GM12878 (cell line): ENCODE data around the gene TPRN. TPM values are rescaled to one million over a fixed set of nuclear protein-coding genes. Genes with fewer than 3 reads are reported as not detected.

Experiments
- CBFB ChIP-seq: IDR thresholded peaks from 2 replicates; pipeline ENCODE4 v1.6.1; 2016; ENCODE audit warnings: antibody characterized with exemption, low read depth
- CHD2 ChIP-seq: IDR thresholded peaks from 2 replicates; pipeline ENCODE4 v1.6.1; 2011; ENCODE audit warnings: low read depth, low read length, improper control_type of control experiment, borderline replicate concordance
- ELK1 ChIP-seq: IDR thresholded peaks from 2 replicates; pipeline ENCODE4 v1.6.1; 2012; ENCODE audit warnings: low read depth, low read length, improper control_type of control experiment
- GATAD2B ChIP-seq: fragments of 450-650 bp; conservative IDR thresholded peaks from 2 replicates; pipeline ENCODE4 v1.6.1; 2017; ENCODE audit warnings: low read depth, mild to moderate bottlenecking, moderate library complexity
- IKZF1 ChIP-seq: fragments of 450-650 bp; conservative IDR thresholded peaks from 2 replicates; pipeline ENCODE4 v1.6.1; 2017; ENCODE audit warnings: antibody characterized with exemption, mild to moderate bottlenecking
- IRF3 ChIP-seq: fragments of 450-650 bp; IDR thresholded peaks from 2 replicates; pipeline ENCODE4 v1.6.1; 2014; ENCODE audit warnings: mild to moderate bottlenecking
- LARP7 ChIP-seq: fragments of 450-650 bp; IDR thresholded peaks from 2 replicates; pipeline ENCODE4 v1.6.1; 2017; ENCODE audit warnings: mild to moderate bottlenecking
- MEF2A ChIP-seq: IDR thresholded peaks from 2 replicates; pipeline ENCODE4 v1.6.1; 2011; ENCODE audit warnings: low read depth, mild to moderate bottlenecking, low read length, moderate library complexity; ENCODE audit not compliant: insufficient read depth
- NRF1 ChIP-seq: conservative IDR thresholded peaks from 2 replicates; pipeline ENCODE4 v1.6.1; 2011; ENCODE audit warnings: mild to moderate bottlenecking, low read depth, low read length, improper control_type of control experiment
- PKNOX1 ChIP-seq: fragments of 450-650 bp; IDR thresholded peaks from 2 replicates; pipeline ENCODE4 v1.6.1; 2016; ENCODE audit warnings: mild to moderate bottlenecking
- POLR2A ChIP-seq: IDR thresholded peaks from 2 replicates; pipeline ENCODE4 v1.6.1; 2011; ENCODE audit warnings: low read depth, mild to moderate bottlenecking, low read length
- POLR2AphosphoS5 ChIP-seq: IDR thresholded peaks from 2 replicates; pipeline ENCODE4 v1.6.1; 2011; ENCODE audit warnings: mild to moderate bottlenecking, low read length, inconsistent platforms
- RB1 ChIP-seq: fragments of 450-650 bp; formaldehyde crosslinking; IDR thresholded peaks from 2 replicates; pipeline ENCODE4 v1.6.1; 2017; ENCODE audit warnings: mild to moderate bottlenecking, borderline replicate concordance
- SIN3A ChIP-seq: IDR thresholded peaks from 2 replicates; pipeline ENCODE4 v1.6.1; 2012; ENCODE audit warnings: low read depth, low read length, improper control_type of control experiment
- SPI1 ChIP-seq: IDR thresholded peaks from 2 replicates; pipeline ENCODE4 v1.6.1; 2011; ENCODE audit warnings: low read depth, mild to moderate bottlenecking, low read length, moderate library complexity, borderline replicate concordance; ENCODE audit not compliant: insufficient read depth
- SRF ChIP-seq, 2 experiments: IDR thresholded peaks; 2 replicates each; pipeline ENCODE4 v1.6.1; 2011; ENCODE audit warnings: low read depth in 2 of 2, low read length in 2 of 2, mild to moderate bottlenecking in 1 of 2, moderate library complexity in 1 of 2
- TAF1 ChIP-seq: IDR thresholded peaks from 2 replicates; pipeline ENCODE4 v1.6.1; 2011; ENCODE audit warnings: mild to moderate bottlenecking, low read depth, low read length, borderline replicate concordance
- ZNF384 ChIP-seq: IDR thresholded peaks from 2 replicates; pipeline ENCODE4 v1.6.1; 2012; ENCODE audit warnings: low read depth, mild to moderate bottlenecking, low read length, improper control_type of control experiment, borderline replicate concordance
- polyA plus RNA-seq, 11 experiments: library from polyadenylated mRNA; depleted of rRNA in 4 of 11; unstranded in 6 of 11; stranded (reverse) in 5 of 11; fragments of >200 nt; fragmentation: Nextera tagmentation in 4 of 11; fragmentation: Illumina TruSeq in 1 of 11; extraction: Ambion mirVana in 4 of 11; extraction: Trizol in 1 of 11; gene quantifications; 1 replicate in 1 of 11; 2 replicates in 10 of 11; pipeline versions ENCODE4 v1.2.1 to v1.2.3, GENCODE V29; 2011 to 2016; ENCODE audit warnings: inconsistent platforms in 2 of 11, missing spikeins in 2 of 11, low read depth in 1 of 11
- total RNA-seq, 4 experiments: library from RNA; depleted of rRNA in 3 of 4; stranded (reverse); fragments of >200 nt in 3 of 4; fragmentation: Illumina TruSeq in 1 of 4; extraction: Trizol in 1 of 4; gene quantifications; 2 replicates each; pipeline versions ENCODE4 v1.2.1 to v1.2.3, GENCODE V29; 2013 to 2021
- TF ChIP-seq, protein P1 (sequence below): fragments of 450-650 bp; conservative IDR thresholded peaks from 2 replicates; pipeline ENCODE4 v1.6.1; 2017; ENCODE audit warnings: mild to moderate bottlenecking, moderate library complexity
- TF ChIP-seq, protein P2 (sequence below): fragments of 450-650 bp; IDR thresholded peaks from 2 replicates; pipeline ENCODE4 v1.6.1; 2017; ENCODE audit warnings: mild to moderate bottlenecking, moderate library complexity

Gene TPRN
- total and polyA plus RNA-seq, 10 of the 15 experiments (the other 5 are each of a cell fraction or from before 2014, with no cell fraction given), result 0.18 to 19.5 (median 3.1) TPM

GRCh38 chr9:137223078-137223970 lies 22.8 kb upstream of the TPRN start (continued):
- no peak for TF ChIP-seq IRF3
- peak; percentile 68 for TF ChIP-seq NRF1
- TF ChIP-seq CBFB, result peak; percentile 50; the same call in 1 of the 2 replicates
- TF ChIP-seq, protein P1, sequence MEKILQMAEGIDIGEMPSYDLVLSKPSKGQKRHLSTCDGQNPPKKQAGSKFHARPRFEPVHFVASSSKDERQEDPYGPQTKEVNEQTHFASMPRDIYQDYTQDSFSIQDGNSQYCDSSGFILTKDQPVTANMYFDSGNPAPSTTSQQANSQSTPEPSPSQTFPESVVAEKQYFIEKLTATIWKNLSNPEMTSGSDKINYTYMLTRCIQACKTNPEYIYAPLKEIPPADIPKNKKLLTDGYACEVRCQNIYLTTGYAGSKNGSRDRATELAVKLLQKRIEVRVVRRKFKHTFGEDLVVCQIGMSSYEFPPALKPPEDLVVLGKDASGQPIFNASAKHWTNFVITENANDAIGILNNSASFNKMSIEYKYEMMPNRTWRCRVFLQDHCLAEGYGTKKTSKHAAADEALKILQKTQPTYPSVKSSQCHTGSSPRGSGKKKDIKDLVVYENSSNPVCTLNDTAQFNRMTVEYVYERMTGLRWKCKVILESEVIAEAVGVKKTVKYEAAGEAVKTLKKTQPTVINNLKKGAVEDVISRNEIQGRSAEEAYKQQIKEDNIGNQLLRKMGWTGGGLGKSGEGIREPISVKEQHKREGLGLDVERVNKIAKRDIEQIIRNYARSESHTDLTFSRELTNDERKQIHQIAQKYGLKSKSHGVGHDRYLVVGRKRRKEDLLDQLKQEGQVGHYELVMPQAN, result peak; percentile 74
- TF ChIP-seq ZNF384, result no peak
- TF ChIP-seq GATAD2B, result peak; percentile 38
- no peak for TF ChIP-seq MEF2A
- TF ChIP-seq ELK1, result peak; percentile 73
- TF ChIP-seq RB1, result peak; percentile 59
- peak; percentile 80 for TF ChIP-seq POLR2AphosphoS5
- peak; percentile 47 for TF ChIP-seq SIN3A
- peak; percentile 91 for TF ChIP-seq IKZF1
- TF ChIP-seq POLR2A, result peak; percentile 79
- TF ChIP-seq PKNOX1, result peak; percentile 94
- peak in 1 of 2 experiments; percentile 22; a peak in 1 of 4 replicates for TF ChIP-seq SRF (IDR thresholded peaks at IDR 0.05; ENCODE audit: low read depth in 2 of 2, low read length in 2 of 2)
- TF ChIP-seq LARP7, result 0 out of 2 replicates have a peak, but pooled peaks have one; percentile 62
- TF ChIP-seq SPI1, result 0 out of 2 replicates have a peak, but pooled peaks have one; percentile 17
- TF ChIP-seq, protein P2, sequence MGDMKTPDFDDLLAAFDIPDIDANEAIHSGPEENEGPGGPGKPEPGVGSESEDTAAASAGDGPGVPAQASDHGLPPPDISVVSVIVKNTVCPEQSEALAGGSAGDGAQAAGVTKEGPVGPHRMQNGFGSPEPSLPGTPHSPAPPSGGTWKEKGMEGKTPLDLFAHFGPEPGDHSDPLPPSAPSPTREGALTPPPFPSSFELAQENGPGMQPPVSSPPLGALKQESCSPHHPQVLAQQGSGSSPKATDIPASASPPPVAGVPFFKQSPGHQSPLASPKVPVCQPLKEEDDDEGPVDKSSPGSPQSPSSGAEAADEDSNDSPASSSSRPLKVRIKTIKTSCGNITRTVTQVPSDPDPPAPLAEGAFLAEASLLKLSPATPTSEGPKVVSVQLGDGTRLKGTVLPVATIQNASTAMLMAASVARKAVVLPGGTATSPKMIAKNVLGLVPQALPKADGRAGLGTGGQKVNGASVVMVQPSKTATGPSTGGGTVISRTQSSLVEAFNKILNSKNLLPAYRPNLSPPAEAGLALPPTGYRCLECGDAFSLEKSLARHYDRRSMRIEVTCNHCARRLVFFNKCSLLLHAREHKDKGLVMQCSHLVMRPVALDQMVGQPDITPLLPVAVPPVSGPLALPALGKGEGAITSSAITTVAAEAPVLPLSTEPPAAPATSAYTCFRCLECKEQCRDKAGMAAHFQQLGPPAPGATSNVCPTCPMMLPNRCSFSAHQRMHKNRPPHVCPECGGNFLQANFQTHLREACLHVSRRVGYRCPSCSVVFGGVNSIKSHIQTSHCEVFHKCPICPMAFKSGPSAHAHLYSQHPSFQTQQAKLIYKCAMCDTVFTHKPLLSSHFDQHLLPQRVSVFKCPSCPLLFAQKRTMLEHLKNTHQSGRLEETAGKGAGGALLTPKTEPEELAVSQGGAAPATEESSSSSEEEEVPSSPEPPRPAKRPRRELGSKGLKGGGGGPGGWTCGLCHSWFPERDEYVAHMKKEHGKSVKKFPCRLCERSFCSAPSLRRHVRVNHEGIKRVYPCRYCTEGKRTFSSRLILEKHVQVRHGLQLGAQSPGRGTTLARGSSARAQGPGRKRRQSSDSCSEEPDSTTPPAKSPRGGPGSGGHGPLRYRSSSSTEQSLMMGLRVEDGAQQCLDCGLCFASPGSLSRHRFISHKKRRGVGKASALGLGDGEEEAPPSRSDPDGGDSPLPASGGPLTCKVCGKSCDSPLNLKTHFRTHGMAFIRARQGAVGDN, result peak; percentile 30; the same call in 1 of the 2 replicates
- TF ChIP-seq TAF1, result peak; percentile 71; the same call in 1 of the 2 replicates
- TF ChIP-seq CHD2, result peak; percentile 53; the same call in 1 of the 2 replicates
